ENCODE measurements around the gene TIMM22. TPM values are rescaled to one million over a fixed set of nuclear protein-coding genes. Genes with fewer than 3 reads are reported as not detected.
"Not testable (repeated sequence)": the region's sequence is repeated elsewhere in the genome, so short reads cannot be mapped to it uniquely, and the experiment has no call there.

The TIMM22 gene
- total RNA-seq, 1 experiment from 2014 or later: 14.0 TPM

GRCh38 chr17:992933-993332, 4.0 kb upstream of the TIMM22 start (continued):
- TF ChIP-seq REST (IDR thresholded peaks at IDR 0.05; ENCODE audit: low read depth) (no peak), CEBPB (IDR thresholded peaks at IDR 0.05; ENCODE audit: low read depth) (no peak), EZH2 (IDR thresholded peaks at IDR 0.05) (no peak), TCF7L2 (IDR thresholded peaks at IDR 0.05; ENCODE audit: borderline replicate concordance, extremely low read depth, insufficient read depth, insufficient read length) (no peak)

DNA sequence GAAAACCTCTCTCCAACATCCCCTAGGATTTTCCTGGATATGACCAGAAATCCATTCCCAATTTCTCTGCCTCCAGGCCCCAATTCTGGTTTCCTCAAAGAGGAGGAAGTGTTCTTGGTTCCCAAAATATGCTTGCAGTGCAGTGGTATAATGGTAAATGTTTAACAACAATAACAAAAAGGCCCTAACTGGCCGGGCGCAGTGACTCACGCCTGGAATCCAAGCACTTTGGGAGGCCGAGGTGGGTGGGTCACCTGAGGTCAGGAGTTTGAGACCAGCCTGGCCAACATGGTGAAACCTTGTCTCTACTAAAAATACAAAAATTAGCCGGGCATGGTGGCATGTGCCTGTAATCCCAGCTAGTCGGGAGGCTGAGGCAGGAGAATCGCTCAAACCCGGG, 1.6 kb upstream of the TIMM22 start:
- H4K20me1 ChIP-seq (ENCODE audit: insufficient read depth); BruUV-seq (replicated peaks); H3K4me3 ChIP-seq (replicated peaks in 1 of 2; ENCODE audit: low read depth in 1 of 2, low read length in 2 of 2); H3K9ac ChIP-seq (ENCODE audit: low read length); ATAC-seq; DNase-seq (ENCODE audit: low read depth, low spot score); H2AFZ ChIP-seq (ENCODE audit: low read depth, low read length, poor library complexity, severe bottlenecking); H3K9me2 ChIP-seq (ENCODE audit: insufficient read depth); H3K27me3 ChIP-seq (ENCODE audit: insufficient read depth, low read length); POLR2A ChIA-PET; RAD21 ChIA-PET (ENCODE audit: low non-redundant PET in 1 of 2, low total read pairs in 2 of 2, uncharacterized antibody in 2 of 2, unreplicated experiment in 2 of 2); H3K4me2 ChIP-seq (ENCODE audit: low read length); H3K36me3 ChIP-seq (ENCODE audit: control insufficient read depth in 1 of 2, insufficient read depth in 2 of 2, low read length in 2 of 2); H3K9me3 ChIP-seq (ENCODE audit: control insufficient read depth in 1 of 2, insufficient read depth in 1 of 2, low read depth in 1 of 2, low read length in 2 of 2); H3K27ac ChIP-seq (ENCODE audit: low read depth, low read length): not testable (repeated sequence)
- intact Hi-C loops (cut with micrococcal nuclease): loop anchor here (5.0 kb wide), 2 partner anchors 583 to 853 kb away; a partner anchor contains a TSS
- peaks cover 29% of the 10 kb centered on the region for H3K79me2 ChIP-seq (ENCODE audit: insufficient read depth, low read length)
- CTCF ChIA-PET: interaction anchor here (1.9 to 2.1 kb wide), 2 partner anchors 63 to 583 kb away, joined by 10 to 11 read pairs; no protein-coding TSS in a partner anchor
- peaks cover 8 to 19% of the 10 kb centered on the region in 2 experiments; a peak in 3 of 4 replicates for H3K4me1 ChIP-seq (ENCODE audit: control insufficient read depth in 1 of 2, insufficient read depth in 2 of 2, low read length in 2 of 2)

Data from HCT116 (cell line).